ENCODE data around the gene SPTLC2.
"Not testable (repeated sequence)": the region's sequence is repeated elsewhere in the genome, so short reads cannot be mapped to it uniquely, and the experiment has no call there.

The SPTLC2 gene

DNA sequence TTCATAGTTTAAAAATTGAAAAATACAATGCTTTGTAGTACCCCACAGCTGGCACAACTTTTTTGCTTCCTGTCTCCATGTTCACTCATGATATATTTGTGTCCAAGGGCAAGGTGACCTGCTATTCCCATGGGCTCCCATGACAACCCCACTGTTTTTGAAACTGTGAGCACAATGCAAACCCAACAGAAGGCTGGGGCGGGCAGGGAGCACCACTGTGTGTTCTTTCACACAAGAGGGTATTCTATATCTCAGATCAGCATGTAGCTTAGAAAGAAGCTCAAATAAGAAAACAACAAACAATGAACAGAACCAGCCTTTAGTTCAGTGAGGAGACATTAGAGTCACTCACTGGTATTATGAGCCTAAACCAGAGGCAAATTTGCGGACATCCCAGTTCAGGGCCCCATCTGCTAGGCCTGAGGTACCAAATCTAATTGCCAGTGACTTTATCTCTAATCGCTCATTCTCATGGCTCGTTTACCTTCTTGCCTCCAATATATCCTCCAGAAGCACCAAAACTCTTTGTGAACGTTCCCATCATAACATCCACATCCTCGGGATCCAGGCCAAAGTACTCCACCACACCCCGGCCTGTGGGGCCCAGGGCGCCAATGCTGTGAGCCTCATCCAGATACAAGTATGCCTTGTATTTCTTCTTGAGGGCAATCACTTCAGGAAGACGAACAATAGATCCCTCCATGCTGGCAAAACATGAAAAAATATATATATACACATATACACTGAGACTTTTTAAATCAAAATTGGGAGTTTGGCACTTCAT is 61.4 kb downstream of the SPTLC2 start:
- Mint-ChIP-seq H3K36me3 (peaks cover 11% of the 10 kb centered on the region), H3K27ac (no peak overlapping the region), H3K4me3 (no peak overlapping the region), H3K27me3 (no peaks in the 10 kb centered on the region), H3K9me3 (no peaks in the 10 kb centered on the region), H3K4me1 (peaks cover 8% of the 10 kb centered on the region)

GRCh38 chr14:77554207-77554606 is 62.2 kb downstream of the SPTLC2 start:
- Mint-ChIP-seq H3K4me1 (peaks cover 8% of the 10 kb centered on the region), H3K27ac (peak overlapping the region; percentile 88), H3K36me3 (peaks cover 13% of the 10 kb centered on the region), H3K4me3 (no peak overlapping the region), H3K27me3 (no peaks in the 10 kb centered on the region), H3K9me3 (no peaks in the 10 kb centered on the region)

GRCh38 chr14:77549451-77549850 is 67.0 kb downstream of the SPTLC2 start:
- H3K27me3 Mint-ChIP-seq = no peaks in the 10 kb centered on the region
- peaks cover 22% of the 10 kb centered on the region for H3K36me3 Mint-ChIP-seq
- H3K4me1 Mint-ChIP-seq = peaks cover 7% of the 10 kb centered on the region
- H3K9me3 Mint-ChIP-seq = no peaks in the 10 kb centered on the region
- H3K4me3 Mint-ChIP-seq = no peak overlapping the region
- no peak overlapping the region for H3K27ac Mint-ChIP-seq

GRCh38 chr14:77547512-77548180 is 68.8 kb downstream of the SPTLC2 start:
- Mint-ChIP-seq H3K27ac (no peak overlapping the region), H3K36me3 (peaks cover 18% of the 10 kb centered on the region), H3K27me3 (no peaks in the 10 kb centered on the region)

DNA sequence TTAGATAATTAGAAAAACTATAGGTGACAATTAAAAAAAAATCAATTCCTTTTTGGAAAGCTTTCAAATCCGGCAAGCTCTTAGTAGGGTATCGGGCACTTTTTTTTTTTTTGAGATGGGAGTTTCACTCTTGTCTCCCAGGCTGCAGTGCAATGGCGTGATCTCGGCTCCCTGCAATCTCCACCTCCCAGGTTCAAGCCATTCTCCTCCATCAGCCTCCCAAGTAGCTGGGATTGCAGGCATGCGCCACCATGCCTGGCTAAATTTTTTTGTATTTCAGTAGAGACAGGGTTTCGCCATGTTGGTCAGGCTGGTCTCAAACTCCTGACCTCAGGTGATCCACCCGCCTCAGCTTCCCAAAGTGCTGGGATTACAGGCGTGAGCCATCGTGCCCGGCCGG is 71.3 kb downstream of the SPTLC2 start:
- H3K27ac Mint-ChIP-seq = not testable (repeated sequence)

More at GRCh38 chr14:77547512-77548180, 68.8 kb downstream of the SPTLC2 start:
- Mint-ChIP-seq H3K4me3 (no peak overlapping the region), H3K9me3 (no peaks in the 10 kb centered on the region), H3K4me1 (peaks cover 1% of the 10 kb centered on the region)

GRCh38 chr14:77544571-77544970 is 71.9 kb downstream of the SPTLC2 start:
- Mint-ChIP-seq H3K27ac (no peak overlapping the region), H3K27me3 (no peaks in the 10 kb centered on the region), H3K4me3 (no peak overlapping the region), H3K9me3 (no peaks in the 10 kb centered on the region), H3K36me3 (peaks cover 13% of the 10 kb centered on the region), H3K4me1 (peaks cover 10% of the 10 kb centered on the region)

More for the DNA sequence above, 71.3 kb downstream of the SPTLC2 start:
- H3K27me3 Mint-ChIP-seq, H3K4me1 Mint-ChIP-seq, H3K9me3 Mint-ChIP-seq, H3K4me3 Mint-ChIP-seq: not testable (repeated sequence)
- H3K36me3 Mint-ChIP-seq = peaks cover 17% of the 10 kb centered on the region

- H3K4me3 Mint-ChIP-seq = no peak overlapping the region
- H3K27me3 Mint-ChIP-seq = no peaks in the 10 kb centered on the region
- no peaks in the 10 kb centered on the region for H3K9me3 Mint-ChIP-seq
- H3K27ac Mint-ChIP-seq = no peak overlapping the region
- H3K4me1 Mint-ChIP-seq = peaks cover 10% of the 10 kb centered on the region
- H3K36me3 Mint-ChIP-seq = peaks cover 13% of the 10 kb centered on the region
Measured at GRCh38 chr14:77543637-77544334, 72.7 kb downstream of the SPTLC2 start.

- Mint-ChIP-seq H3K4me3 (no peak overlapping the region), H3K4me1 (peaks cover 10% of the 10 kb centered on the region), H3K27ac (no peak overlapping the region), H3K9me3 (no peaks in the 10 kb centered on the region), H3K36me3 (peaks cover 11% of the 10 kb centered on the region), H3K27me3 (no peaks in the 10 kb centered on the region)
Measured at GRCh38 chr14:77543240-77543551, 73.2 kb downstream of the SPTLC2 start.

GRCh38 chr14:77542421-77543239 is 73.8 kb downstream of the SPTLC2 start:
- no peak overlapping the region for H3K4me3 Mint-ChIP-seq
- H3K27ac Mint-ChIP-seq = no peak overlapping the region
- no peaks in the 10 kb centered on the region for H3K9me3 Mint-ChIP-seq
- H3K36me3 Mint-ChIP-seq = peaks cover 14% of the 10 kb centered on the region
- no peaks in the 10 kb centered on the region for H3K27me3 Mint-ChIP-seq
- H3K4me1 Mint-ChIP-seq = peaks cover 10% of the 10 kb centered on the region

DNA sequence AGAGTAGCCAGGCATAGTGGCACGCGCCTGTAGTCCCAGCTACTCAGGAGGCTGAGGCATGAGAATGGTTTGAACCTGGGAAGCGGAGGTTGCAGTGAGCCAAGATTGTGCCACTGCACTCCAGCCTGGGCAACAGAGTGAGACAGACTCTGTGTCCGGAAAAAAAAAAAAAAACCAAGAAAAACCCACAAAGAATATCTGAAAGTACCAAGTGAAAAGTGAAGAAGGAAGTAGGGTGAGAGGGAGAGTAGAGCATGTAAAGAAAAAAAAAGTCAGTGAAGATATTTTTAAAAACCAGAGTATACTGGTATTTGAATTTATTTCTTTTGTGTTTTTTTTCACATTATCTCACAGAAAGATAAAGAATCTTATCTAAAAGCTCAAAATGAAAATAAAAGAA is 74.5 kb downstream of the SPTLC2 start:
- Mint-ChIP-seq H3K4me3 (no peak overlapping the region), H3K27ac (no peak overlapping the region), H3K9me3 (no peaks in the 10 kb centered on the region), H3K36me3 (peaks cover 15% of the 10 kb centered on the region), H3K27me3 (no peaks in the 10 kb centered on the region), H3K4me1 (peaks cover 10% of the 10 kb centered on the region)

- not testable (repeated sequence) for H3K9me3 Mint-ChIP-seq, H3K27me3 Mint-ChIP-seq, H3K4me3 Mint-ChIP-seq, H3K27ac Mint-ChIP-seq, H3K4me1 Mint-ChIP-seq
- H3K36me3 Mint-ChIP-seq = peaks cover 14% of the 10 kb centered on the region
Measured at GRCh38 chr14:77536951-77537350, 79.5 kb downstream of the SPTLC2 start.

DNA sequence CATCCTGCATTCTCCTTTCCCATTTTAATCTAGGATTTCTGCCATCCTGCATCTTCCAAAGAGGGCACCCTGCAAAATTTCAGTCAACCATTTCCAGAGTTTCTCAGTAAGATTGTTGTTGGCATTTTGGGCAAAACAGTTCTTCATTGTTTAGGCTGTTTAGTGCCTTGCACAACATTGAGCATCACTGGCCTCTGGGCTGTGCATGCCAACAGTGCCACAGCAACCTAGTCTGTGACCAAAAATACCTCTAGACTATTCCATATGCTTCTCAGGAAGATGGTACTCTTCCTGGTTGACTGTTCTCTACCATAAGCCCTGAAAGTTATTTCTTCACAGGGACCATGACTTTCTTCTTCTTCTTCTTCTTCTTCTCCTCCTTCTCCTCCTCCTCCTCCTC is 85.4 kb downstream of the SPTLC2 start:
- no peak overlapping the region for H3K27ac Mint-ChIP-seq
- H3K4me1 Mint-ChIP-seq = no peaks in the 10 kb centered on the region
- no peaks in the 10 kb centered on the region for H3K9me3 Mint-ChIP-seq
- no peak overlapping the region for H3K4me3 Mint-ChIP-seq
- H3K27me3 Mint-ChIP-seq = no peaks in the 10 kb centered on the region
- H3K36me3 Mint-ChIP-seq = peaks cover 8% of the 10 kb centered on the region

- Mint-ChIP-seq H3K9me3 (no peaks in the 10 kb centered on the region), H3K4me1 (no peaks in the 10 kb centered on the region), H3K27me3 (no peaks in the 10 kb centered on the region), H3K27ac (no peak overlapping the region), H3K36me3 (peaks cover 1% of the 10 kb centered on the region), H3K4me3 (no peak overlapping the region)
Measured at GRCh38 chr14:77529963-77530362, 86.5 kb downstream of the SPTLC2 start.

- Mint-ChIP-seq H3K36me3 (peaks cover 4% of the 10 kb centered on the region), H3K4me3 (no peak overlapping the region)
Measured at GRCh38 chr14:77529213-77529612, 87.2 kb downstream of the SPTLC2 start.

GRCh38 chr14:77528701-77529100 is 87.7 kb downstream of the SPTLC2 start:
- not testable (repeated sequence) for H3K27me3 Mint-ChIP-seq, H3K36me3 Mint-ChIP-seq, H3K27ac Mint-ChIP-seq, H3K4me1 Mint-ChIP-seq, H3K4me3 Mint-ChIP-seq, H3K9me3 Mint-ChIP-seq

More at GRCh38 chr14:77529213-77529612, 87.2 kb downstream of the SPTLC2 start:
- Mint-ChIP-seq H3K4me1 (no peaks in the 10 kb centered on the region), H3K9me3 (no peaks in the 10 kb centered on the region), H3K27me3 (no peaks in the 10 kb centered on the region), H3K27ac (no peak overlapping the region)

Measured in activated naive CD4-positive, alpha-beta T cell treated with anti-CD3 and anti-CD28 coated beads, Interleukin-2, amount 50 U/mL, for 24 hours (primary cell).